ENCODE measurements around the gene LRRC74B.
"Not testable (repeated sequence)": the region's sequence is repeated elsewhere in the genome, so short reads cannot be mapped to it uniquely, and the experiment has no call there.

LRRC74B gene

GRCh38 chr22:21075516-21076138, 29.9 kb downstream of the LRRC74B start:
- no peak for DNase-seq (ENCODE audit: extremely low read depth in 1 of 2, low read depth in 1 of 2)

- DNase-seq (ENCODE audit: extremely low read depth in 1 of 2, low read depth in 1 of 2) = no peak
Observed at GRCh38 chr22:21076912-21077625, 31.3 kb downstream of the LRRC74B start.

GRCh38 chr22:21077884-21078508, 32.2 kb downstream of the LRRC74B start:
- no peak for DNase-seq (ENCODE audit: extremely low read depth in 1 of 2, low read depth in 1 of 2)

DNA sequence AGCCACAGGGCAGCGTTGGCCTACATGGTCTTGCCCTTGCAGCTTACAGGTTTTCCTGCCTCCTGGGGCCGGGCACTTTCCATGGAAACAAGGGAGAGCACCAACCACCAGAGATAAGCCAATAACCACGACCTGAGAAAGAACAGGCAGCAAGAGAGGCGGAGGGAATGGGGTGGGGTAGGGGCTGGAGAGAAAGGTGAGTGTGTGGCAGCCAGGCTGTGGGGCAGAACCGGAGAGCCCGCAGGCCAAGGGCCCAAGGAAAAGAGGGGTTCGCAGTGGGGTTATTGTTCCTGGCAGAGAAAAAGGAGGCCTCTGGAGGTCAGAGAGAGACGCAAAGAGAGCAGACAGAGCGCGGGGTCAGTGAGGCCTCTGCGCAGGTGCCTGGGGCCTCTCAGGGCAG, 33.2 kb downstream of the LRRC74B start:
- DNase-seq (ENCODE audit: extremely low read depth in 1 of 2, low read depth in 1 of 2) = no peak

DNA sequence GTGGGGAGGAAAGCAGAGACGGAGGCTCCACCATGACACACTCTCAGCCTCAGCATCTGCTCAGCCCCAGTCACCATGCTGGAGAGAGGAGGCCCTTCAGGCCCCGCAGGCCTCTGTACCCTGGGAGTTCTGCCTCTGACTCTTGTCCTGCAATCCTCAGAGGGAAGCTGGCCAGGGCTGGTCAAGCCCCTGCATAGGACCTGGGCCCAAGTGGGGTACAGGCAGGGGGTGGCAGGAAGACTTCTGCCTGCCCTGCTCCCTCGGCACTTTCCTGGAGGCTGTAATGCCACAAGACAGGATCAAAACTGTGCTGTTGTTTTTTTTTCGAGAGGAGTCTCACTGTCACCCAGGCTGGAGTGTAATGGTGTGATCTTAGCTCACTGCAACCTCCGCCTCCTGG, 33.7 kb downstream of the LRRC74B start:
- DNase-seq (ENCODE audit: extremely low read depth in 1 of 2, low read depth in 1 of 2) = no peak

- DNase-seq (ENCODE audit: extremely low read depth in 1 of 2, low read depth in 1 of 2) = no peak
Observed at GRCh38 chr22:21080435-21081137, 34.8 kb downstream of the LRRC74B start.

- DNase-seq (ENCODE audit: extremely low read depth in 1 of 2, low read depth in 1 of 2) = no peak
Observed at GRCh38 chr22:21082248-21082647, 36.5 kb downstream of the LRRC74B start.

DNA sequence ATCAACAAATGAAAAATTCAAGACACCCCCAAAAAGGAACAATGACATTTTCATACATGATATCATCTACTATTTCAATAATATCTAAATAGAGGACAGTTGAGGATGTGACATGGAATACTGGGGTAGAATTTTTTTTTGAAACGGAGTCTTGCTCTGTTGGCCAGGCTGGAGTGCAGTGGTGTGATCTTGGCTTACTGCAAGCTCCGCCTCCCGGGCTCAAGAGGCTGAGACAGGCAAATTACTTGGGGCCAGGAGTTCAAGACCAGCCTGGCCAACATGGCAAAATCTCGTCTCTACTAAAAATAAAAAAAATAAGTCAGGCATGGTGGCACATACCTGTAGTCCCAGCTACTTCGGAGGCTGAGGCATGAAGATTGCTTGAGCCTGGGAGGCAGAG, 41.4 kb downstream of the LRRC74B start:
- DNase-seq (ENCODE audit: extremely low read depth in 1 of 2, low read depth in 1 of 2) = no peak

DNA sequence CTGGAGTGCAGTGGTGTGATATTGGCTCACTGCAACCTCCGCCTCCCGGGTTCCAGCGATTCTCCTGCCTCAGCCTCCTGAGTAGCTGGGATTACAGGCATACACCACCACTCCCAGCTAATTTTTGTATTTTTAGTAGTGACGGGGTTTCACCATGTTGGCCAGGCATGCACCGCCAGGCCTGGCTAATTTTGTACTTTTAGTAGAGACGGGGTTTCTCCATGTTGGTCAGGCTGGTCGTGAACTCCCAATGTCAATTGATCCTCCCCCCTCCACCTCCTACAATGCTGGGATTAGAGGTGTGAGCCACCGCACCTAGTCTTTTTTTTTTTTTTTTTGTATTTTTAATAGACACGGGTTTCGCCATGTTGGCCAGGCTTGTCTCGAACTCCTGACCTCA, 42.2 kb downstream of the LRRC74B start:
- DNase-seq (ENCODE audit: extremely low read depth in 1 of 2, low read depth in 1 of 2) = not testable (repeated sequence)

DNA sequence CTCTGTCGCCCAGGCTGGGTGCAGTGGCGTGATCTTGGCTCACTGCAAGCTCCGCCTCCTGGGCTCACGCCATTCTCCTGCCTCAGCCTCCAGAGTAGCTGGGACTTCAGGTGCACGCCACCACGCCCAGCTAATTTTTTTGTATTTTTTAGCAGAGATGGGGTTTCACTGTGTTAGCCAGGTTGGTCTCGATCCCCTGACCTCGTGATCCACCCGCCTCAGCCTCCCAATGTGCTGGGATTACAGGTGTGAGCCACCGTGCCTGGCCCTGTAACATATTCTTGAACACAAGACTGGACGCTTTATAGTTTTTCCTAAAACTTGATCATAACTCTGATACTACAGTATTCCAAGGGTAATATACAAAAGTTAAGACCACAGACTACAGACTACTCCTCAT, 45.5 kb downstream of the LRRC74B start:
- DNase-seq (ENCODE audit: extremely low read depth in 1 of 2, low read depth in 1 of 2) = not testable (repeated sequence)

GRCh38 chr22:21092797-21093554, 47.2 kb downstream of the LRRC74B start:
- DNase-seq (ENCODE audit: extremely low read depth in 1 of 2, low read depth in 1 of 2) = no peak

DNA sequence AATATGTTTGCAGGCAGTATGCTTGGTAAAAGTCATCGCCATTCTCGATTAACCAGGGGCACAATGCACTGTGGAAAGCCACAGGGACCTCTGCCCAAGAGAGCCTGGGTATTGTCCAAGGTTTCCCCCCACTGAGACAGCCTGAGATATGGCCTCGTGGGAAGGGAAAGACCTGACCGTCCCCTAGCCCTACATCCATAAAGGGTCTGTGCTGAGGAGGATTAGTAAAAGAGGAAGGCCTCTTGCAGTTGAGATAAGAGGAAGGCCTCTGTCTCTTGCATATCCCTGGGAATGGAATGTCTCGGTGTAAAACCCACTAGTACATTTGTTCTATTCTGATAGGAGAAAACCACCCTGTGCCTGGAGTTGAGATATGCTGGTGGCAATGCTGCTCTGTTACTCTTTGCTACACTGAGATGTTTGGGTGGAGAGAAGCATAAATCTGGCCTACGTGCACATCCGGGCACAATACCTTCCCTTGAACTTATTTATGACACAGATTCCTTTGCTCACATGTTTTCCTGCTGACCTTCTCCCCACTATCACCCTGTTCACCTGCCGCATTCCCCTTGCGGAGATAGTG, 47.9 kb downstream of the LRRC74B start:
- not testable (repeated sequence) for DNase-seq (ENCODE audit: extremely low read depth in 1 of 2, low read depth in 1 of 2)

GRCh38 chr22:21094911-21095772, 49.4 kb downstream of the LRRC74B start:
- no peak for DNase-seq (ENCODE audit: extremely low read depth in 1 of 2, low read depth in 1 of 2)

DNA sequence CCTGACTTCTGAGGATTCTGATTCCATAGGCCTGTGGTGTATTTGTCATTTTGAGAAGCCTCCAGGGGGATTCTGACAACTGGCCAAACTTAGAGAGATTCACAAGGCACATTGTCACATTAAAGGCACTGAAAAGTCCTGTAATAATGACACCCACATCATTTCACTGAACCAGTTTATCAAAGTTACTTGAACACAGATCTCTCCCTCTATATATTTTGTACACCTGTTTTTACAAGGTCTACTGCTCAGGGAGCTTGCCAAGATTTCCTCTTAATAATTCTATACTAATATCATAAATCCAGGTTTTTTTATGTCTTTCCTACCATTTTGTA, 50.0 kb downstream of the LRRC74B start:
- no peak for DNase-seq (ENCODE audit: extremely low read depth in 1 of 2, low read depth in 1 of 2)

DNA sequence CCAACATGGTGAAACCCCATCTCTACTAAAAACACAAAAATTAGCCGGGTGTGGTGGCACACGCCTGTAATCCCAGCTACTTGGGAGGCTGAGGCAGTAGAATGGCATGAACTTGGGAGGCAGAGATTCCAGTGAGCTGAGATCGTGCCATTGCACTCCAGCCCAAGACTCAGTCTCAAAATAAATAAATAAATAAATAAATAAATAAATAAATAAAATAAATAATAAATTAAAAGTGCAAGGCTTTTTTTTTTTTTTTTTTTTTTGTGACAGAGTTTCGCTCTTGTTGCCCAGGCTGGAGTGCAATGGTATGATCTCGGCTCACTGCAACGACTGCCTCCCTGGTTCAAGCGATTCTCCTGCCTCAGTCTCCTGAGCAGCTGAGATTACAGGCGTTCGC, 51.1 kb downstream of the LRRC74B start:
- DNase-seq (ENCODE audit: extremely low read depth in 1 of 2, low read depth in 1 of 2) = not testable (repeated sequence)

DNA sequence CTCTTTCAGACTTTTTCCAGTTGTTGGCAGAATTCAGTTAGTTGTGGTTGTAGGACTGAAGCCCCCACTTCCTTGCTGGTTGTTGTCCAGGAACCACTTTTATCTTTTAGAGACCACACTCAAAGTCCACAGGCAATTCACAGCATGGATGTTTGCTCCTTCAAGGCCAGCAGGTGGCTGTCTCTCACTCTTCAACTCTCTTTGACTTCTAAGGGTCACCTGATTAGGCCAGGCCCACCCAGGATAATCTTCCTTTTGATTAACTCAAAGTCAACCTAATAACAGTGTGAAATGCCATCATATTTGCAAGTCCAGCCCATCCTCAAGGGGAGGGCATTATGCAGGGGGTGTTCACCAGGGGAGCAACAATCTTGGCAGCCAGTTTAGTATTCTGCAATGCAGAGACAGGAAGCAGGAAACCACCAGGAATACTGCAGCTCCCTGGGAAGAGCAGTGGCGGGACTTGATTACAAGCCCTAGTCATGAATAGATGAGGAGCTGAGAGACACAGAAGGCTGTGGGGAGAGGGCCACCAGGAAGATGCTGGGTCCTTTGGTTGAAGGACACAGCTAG, 52.4 kb downstream of the LRRC74B start:
- no peak for DNase-seq (ENCODE audit: extremely low read depth in 1 of 2, low read depth in 1 of 2)

DNA sequence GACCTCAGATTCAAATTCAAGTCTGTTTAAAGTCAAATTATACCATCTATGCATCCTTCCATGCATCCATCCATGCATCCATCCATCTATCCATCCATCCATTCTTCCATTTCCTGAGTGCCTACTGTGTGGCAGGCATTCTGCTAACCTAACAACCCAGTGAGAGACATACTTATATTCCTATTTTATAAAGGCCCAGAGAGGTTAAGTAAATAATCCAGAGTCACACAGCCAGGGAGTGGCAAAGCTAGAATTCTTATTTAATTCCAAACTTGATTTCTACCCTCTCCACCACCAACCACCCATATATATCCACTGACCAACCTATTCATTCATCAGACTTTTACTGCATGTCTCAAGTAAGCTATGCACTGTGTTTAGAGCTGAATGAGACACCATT, 53.8 kb downstream of the LRRC74B start:
- DNase-seq (ENCODE audit: extremely low read depth in 1 of 2, low read depth in 1 of 2) = no peak

GRCh38 chr22:21100149-21101032, 54.6 kb downstream of the LRRC74B start:
- DNase-seq (ENCODE audit: extremely low read depth in 1 of 2, low read depth in 1 of 2) = no peak

All from stimulated activated CD8-positive, alpha-beta memory T cell treated with anti-CD3 and anti-CD28 coated beads, Interleukin-7, amount 100 ng/mL, for 48 hours (primary cell).